Body of pancreas (tissue), 4 donors: ENCODE data around the gene CHCHD6.

Experiments
- POLR2A ChIP-seq, 3 donors: fragments of 450-650 bp; IDR thresholded peaks; one replicate each; pipeline ENCODE4 v1.6.1; 2016; ENCODE audit warnings: antibody characterized with exemption in 3 of 3, mild to moderate bottlenecking in 2 of 3
- TF ChIP-seq, protein P1 (sequence below), 7 experiments: fragments of 450-650 bp in 4 of 7; fragments of 200-600 bp in 3 of 7; sonication (generic) in 3 of 7; IDR thresholded peaks; one replicate each; pipeline ENCODE4 v1.5.1; 2016 to 2019; ENCODE audit warnings: antibody characterized with exemption in 7 of 7

DNA sequence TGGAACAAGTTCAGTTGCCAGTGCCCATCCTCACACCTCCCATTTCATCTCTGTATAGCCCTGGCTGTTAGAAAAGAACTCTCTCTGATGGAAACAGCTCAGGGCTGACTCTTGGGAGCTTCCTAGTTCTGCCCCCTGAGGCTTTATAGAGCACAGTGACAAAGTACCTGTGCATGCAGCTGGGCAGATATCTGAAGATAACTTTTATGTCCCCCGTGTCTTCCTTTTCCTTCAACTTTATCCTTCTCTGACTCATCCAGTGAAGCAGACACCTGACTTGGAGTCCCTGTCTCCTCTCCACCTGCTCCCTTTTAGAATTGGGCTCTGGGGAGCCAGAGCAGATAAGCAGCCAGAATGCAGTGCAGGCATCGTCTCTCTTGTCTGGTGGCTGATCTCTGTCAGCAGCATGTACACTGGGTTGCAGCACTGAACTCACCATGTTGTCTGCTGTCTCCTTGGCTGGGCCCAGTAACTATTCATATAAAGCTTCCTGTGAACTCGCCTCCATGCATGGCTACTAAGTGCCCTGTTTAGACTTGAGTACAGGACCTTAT, 225.0 kb downstream of the CHCHD6 start:
- TF ChIP-seq, protein P1, sequence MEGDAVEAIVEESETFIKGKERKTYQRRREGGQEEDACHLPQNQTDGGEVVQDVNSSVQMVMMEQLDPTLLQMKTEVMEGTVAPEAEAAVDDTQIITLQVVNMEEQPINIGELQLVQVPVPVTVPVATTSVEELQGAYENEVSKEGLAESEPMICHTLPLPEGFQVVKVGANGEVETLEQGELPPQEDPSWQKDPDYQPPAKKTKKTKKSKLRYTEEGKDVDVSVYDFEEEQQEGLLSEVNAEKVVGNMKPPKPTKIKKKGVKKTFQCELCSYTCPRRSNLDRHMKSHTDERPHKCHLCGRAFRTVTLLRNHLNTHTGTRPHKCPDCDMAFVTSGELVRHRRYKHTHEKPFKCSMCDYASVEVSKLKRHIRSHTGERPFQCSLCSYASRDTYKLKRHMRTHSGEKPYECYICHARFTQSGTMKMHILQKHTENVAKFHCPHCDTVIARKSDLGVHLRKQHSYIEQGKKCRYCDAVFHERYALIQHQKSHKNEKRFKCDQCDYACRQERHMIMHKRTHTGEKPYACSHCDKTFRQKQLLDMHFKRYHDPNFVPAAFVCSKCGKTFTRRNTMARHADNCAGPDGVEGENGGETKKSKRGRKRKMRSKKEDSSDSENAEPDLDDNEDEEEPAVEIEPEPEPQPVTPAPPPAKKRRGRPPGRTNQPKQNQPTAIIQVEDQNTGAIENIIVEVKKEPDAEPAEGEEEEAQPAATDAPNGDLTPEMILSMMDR (IDR thresholded peaks at IDR 0.05), result no peak
- no peak for TF ChIP-seq POLR2A (IDR thresholded peaks at IDR 0.05)
